Eye (tissue), 1 donor: ENCODE results near the gene MBTPS1.

ENCODE experiments used
- DNase-seq: peaks from one replicate; pipeline ENCODE4 v3.0.0-alpha.2; 2015

The MBTPS1 gene

GRCh38 chr16:84116720-84117493 lies at the start of gene MBTPS1:
Gene MBTPS1, minus strand, starts transcription at chr16:84116942. Its CDS starts 15,159 bp downstream, at chr16:84101783.
- peak; percentile 99 for DNase-seq

GRCh38 chr16:84165746-84166145 lies 49.0 kb upstream of the MBTPS1 start:
- DNase-seq = no peak

GRCh38 chr16:84161801-84162200 lies 45.1 kb upstream of the MBTPS1 start:
- no peak for DNase-seq

- DNase-seq = no peak
These were observed 44.3 kb upstream of the MBTPS1 start for GRCh38 chr16:84161037-84161436.

- no peak for DNase-seq
These were observed 43.1 kb upstream of the MBTPS1 start for GRCh38 chr16:84159800-84160199.

GRCh38 chr16:84159007-84159406 lies 42.3 kb upstream of the MBTPS1 start:
- DNase-seq = no peak

- DNase-seq = no peak
These were observed 39.6 kb upstream of the MBTPS1 start for GRCh38 chr16:84156342-84156784.

- DNase-seq = no peak
These were observed 39.0 kb upstream of the MBTPS1 start for GRCh38 chr16:84155771-84156170.

- no peak for DNase-seq
These were observed 38.5 kb upstream of the MBTPS1 start for GRCh38 chr16:84155226-84155625.

- no peak for DNase-seq
These were observed 37.0 kb upstream of the MBTPS1 start for GRCh38 chr16:84153660-84154214.

GRCh38 chr16:84150926-84151325 lies 34.2 kb upstream of the MBTPS1 start:
- DNase-seq = no peak

GRCh38 chr16:84144859-84145639 lies 28.3 kb upstream of the MBTPS1 start, which contains the start of the genes DNAAF1 and HSDL1:
Gene DNAAF1, plus strand, starts transcription at chr16:84145308. Its CDS starts 133 bp downstream, at chr16:84145441.
Gene HSDL1, minus strand, starts transcription at chr16:84145177. Its CDS starts 13,856 bp downstream, at chr16:84131321.
- DNase-seq = peak; percentile 97

GRCh38 chr16:84144209-84144858 lies 27.6 kb upstream of the MBTPS1 start:
- DNase-seq = peak; percentile 82

- DNase-seq = no peak
These were observed 27.1 kb upstream of the MBTPS1 start for GRCh38 chr16:84143784-84144199.

- DNase-seq = no peak
These were observed 26.3 kb upstream of the MBTPS1 start for GRCh38 chr16:84143081-84143480.

GRCh38 chr16:84141143-84141670 lies 24.5 kb upstream of the MBTPS1 start:
- peak; percentile 43 for DNase-seq

- no peak for DNase-seq
These were observed 23.0 kb upstream of the MBTPS1 start for GRCh38 chr16:84139628-84140258.

- DNase-seq = peak; percentile 58
These were observed 22.3 kb upstream of the MBTPS1 start for GRCh38 chr16:84138824-84139627.

- DNase-seq = no peak
These were observed 21.7 kb upstream of the MBTPS1 start for GRCh38 chr16:84138500-84138823.

- DNase-seq = no peak
These were observed 21.1 kb upstream of the MBTPS1 start for GRCh38 chr16:84137769-84138357.

GRCh38 chr16:84137287-84137686 lies 20.5 kb upstream of the MBTPS1 start:
- peak; percentile 45 for DNase-seq
